GM19351 (cell line): ENCODE measurements around the gene EDN3.

Experiments
- ATAC-seq: cut with Tn5 transposase; IDR thresholded peaks from one replicate; pipeline ENCODE4 v1.9.1; 2021; ENCODE audit warnings: mild to moderate bottlenecking, moderate library complexity; ENCODE audit not compliant: unreplicated experiment

The EDN3 gene

DNA sequence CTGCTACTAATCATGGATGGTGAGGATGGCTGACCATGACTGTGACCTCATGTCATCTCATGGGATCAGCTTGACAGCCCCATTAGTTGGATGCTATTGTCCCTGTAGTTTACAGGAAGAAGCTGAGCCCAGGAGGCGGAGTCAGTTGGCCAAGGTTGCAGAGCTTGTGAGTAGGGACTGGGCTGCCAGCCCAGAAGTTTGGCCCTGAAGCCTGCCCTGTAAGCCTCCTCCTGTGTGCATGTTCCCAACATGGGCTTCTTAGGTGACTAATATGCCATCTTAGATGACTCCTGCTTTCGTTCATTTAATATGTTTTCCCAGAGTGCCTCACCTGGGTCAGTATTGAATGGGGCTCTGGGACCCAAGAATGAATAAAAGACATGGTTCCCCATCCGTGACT is 6.9 kb downstream of the EDN3 start:
- no peak for ATAC-seq

DNA sequence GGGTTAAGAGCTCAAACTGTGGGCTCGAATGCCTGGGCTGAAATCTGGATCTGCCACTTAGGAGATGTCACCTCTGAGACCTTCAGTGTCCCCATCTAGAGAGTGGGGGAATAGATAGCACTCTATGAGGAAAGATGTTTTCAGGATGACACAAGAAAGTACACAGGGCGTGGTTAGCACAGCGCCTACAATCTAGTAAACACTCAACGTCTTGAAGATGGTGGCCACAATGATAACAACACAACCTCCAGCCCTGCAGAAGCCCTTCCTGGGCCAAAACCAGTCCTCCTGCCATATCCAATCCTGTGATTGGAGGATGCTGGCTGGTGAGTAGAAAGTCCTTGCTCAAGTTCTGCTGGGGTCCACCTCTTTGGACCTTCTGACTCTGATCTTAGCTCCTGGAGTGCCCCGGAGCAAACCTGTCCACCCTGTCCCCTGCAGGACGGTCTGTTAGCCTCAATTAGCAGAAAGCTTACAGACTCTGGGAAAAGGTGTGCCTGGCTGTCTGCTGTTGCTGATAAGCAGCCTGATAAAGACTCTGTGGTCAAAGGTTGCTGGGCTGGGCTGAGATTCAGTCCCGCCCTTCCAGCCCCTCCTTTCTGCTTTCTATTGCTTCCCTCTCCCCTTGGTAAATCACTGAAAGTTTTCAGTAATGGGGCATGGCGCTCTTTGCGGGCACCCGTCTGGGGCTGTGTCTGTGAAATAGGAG is 8.2 kb downstream of the EDN3 start:
- ATAC-seq, result no peak

DNA sequence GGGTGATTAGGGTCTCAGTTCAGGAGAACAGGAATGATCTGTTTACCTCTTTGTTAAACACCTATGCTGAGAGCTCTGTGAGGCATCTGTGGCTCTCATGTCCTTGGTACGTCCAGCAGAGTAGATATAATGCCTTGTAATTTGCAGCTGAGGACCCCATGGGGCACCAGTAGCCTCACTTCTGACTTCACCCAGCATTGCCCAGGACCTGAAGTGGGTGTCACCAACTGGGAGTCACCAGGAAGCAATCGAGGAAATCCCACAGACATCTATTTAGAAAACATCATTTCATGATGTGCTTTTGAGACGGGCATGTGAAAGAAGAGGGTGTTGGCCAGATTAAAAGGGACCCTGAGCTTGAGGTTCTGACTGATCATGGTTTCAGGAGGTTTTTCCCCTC is 8.8 kb downstream of the EDN3 start:
- ATAC-seq, result no peak

DNA sequence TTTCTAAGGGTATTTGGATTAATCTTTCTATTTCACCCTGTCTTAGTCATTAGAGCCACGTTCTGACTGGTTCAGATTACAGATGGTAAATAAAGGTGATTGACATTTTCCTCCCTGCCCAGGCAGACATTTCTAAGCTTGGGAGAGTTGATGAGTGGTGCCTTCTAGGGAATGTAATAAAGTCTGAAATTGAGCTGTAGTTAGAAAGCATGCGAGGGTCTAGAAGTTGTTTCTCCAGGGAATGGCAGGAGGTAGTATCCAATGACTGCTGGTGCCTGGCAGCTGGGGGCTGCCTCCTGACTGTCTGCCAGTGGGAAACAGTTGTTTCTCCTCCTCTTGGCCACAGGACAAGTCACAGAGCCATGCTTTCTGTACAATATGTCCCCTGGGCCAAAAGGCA is 14.6 kb downstream of the EDN3 start:
- no peak for ATAC-seq

DNA sequence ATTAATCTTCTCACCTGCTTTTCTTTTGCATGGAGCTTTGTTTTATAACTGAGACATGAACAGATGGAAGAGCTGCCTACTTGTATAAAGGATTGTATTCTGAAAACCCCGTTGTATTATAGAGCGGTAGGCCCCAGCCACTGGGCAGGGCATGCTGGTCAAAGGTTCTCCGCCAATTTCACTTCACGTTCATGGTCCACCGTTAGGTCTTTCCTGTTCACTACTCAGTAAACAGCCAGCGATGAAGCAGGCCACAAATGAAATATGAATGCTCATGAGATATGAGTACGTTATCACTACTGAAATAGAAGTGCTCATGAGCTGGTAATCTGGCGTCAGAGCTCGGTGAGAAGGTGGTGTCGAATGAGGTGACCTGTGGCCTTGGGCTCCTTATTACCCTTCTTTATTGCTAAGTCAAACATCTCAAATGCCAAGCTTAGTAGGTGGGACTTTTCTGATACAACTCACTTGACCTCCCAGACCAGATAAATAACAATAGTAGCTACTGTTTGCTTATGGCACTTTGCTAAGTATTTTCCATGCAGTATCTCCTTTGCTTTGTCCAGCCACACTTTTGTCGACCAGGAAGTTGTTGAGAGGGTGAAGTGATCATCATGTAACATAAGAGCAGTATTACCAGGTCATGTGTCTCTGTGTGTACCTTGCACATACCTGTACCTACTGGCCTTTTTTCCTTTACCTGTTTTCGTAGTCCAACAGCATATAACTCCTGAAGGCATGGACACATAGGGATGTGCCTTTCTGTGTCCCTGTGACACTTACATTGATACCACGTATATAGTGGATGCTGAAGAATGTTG is 16.7 kb downstream of the EDN3 start:
- no peak for ATAC-seq

DNA sequence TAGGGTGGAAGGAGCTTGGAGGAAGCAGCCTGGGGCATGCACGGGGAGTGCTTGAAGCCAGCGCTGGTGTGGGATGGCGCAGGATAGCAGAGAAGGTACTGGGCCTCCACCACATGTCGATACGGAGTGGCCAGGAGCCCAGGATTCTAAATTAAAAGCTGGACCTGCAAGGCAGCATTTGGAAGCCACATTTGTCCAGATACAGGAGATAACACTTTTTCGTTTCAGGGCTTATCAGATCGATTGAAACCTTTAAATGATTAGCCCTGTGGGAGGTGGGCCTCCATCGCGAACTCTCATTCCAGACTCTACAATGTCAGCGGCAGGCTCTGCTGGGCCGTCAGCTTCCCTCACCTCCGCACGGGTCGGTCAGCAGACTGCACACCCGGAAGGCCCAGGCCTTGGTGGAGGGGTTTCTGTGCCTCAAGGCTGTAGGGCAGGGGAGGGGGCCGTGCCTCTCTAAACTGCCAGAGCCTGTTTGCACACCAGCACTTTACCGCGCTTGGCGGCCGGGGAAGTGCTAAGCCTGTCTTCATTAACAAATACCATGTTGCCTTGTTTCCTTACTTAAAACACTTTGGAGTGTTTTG is 17.9 kb downstream of the EDN3 start:
- no peak for ATAC-seq

DNA sequence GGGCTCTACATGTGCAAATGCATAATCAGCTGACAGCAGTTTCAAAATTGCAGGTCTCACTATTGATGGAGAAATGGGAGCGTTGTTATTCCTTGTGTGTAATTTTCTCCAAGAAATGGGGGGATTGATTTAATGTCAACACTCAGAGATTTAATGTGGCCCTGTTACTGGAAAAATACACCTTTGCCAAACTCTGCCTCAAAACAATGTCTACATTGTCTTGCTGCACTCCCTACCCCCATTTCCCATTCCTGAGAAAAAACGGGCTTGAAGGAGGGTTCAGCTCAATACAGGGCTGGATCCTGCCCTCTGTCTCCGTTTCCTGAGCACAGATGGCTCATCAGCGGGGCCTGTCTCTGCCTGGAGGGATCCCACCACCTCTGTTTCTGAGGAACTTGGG is 18.4 kb downstream of the EDN3 start:
- ATAC-seq, result no peak

DNA sequence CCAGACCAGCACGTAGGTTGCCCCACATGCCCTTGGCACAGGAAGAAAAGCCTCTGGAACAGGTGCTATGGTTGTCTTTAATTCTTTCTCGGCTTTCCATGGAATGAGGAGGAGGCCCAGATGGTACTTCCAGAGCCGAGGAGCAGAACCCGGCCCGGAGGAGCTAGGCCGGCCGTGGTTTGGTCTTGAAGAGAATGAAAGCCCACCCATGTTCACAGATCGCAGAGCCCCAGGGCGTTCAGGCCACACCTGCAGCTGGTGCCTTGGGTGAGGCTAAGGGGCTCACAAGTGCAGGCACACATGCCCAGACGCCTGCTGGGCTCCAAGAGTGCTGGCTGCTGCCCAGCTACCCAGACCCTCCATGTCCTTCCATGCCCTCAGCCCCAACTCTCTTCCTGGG is 20.0 kb downstream of the EDN3 start:
- no peak for ATAC-seq

DNA sequence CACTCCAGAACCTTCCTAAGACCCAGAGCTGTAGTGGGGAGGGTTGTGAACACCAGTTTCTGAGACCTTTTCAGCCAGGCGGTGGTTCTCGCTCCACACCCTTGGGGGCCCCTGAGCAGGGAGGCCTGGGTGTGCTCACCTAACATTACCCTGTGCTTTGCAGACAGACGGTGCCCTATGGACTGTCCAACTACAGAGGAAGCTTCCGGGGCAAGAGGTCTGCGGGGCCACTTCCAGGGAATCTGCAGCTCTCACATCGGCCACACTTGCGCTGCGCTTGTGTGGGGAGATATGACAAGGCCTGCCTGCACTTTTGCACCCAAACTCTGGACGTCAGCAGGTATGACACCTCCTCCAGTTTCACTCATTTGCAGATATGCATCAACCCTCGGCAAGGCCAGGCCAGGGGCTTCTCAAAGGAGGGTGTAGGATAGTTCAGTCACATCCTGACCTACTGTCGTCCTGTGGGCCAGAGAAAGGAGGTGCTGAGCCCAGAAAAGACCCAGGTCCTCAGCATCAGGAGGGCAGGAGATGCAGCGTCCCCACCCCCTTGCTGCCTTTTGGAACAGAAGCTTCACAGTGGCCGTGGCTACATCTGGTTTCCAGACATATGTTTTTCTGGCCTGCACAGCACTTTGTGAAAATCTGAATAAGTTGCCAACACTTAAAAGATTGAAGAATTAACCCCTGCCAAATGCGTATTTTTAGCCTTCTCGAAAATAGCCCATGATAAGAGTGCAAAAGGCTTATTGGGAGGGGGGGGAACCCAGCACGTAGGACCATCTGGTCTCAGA is 20.6 kb downstream of the EDN3 start:
- no peak for ATAC-seq

DNA sequence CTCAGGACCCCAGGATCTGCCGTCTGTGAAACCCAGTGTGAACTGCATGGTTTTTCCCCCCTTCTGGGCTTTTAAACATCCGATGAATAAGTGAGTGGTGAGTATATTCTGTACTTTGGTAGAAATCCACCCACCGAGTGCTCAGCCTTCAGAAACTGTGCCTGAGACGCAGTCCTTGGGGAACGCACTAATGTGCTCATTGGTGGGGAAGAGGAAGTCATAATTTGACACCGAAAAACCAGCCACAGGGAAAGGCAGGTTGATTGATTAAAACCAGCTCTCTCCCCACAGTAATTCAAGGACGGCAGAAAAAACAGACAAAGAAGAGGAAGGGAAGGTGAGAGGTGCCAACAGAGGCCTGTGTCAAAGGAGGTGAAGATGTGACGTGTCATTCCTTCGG is 21.7 kb downstream of the EDN3 start:
- no peak for ATAC-seq

DNA sequence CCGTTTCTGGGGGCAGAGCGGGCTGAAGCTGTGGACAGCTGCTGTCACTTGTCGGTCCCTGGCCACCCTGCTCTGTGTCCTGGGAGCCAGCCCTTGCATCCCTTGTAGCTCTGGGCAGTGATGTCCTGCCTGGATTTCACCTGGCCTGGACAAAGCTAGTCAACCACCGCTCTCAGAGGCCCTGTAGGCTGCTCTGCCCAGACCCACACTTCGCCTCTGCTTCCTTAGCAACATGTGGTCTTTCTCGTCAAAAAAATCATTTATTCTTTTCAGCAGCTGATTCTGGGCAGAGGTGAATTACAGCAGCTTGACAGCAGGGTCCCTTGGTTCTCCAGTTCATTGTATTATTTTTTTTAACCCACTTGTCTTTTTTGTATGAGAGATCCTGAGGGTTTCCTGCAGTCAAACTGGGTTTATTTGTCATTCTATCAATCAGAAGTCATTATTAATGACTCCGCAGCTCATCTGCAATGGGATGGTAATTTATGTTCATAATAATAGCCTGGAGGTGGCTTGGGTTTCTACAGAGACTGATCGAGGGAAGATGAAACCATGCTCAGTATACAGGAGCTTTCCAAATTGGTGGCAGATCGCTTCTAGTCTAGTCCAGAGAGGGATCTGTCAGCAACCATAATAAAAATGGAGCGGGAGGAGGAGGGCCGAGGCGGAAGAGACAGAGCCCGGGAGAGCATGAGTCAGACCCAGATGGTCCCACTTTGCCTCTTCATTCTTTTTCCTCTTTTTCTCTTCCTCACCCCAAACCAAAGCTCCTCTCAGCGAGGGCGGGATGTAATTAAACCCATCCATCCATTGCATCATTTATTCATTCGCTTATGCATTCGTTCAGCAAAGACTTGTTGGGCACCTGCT is 22.4 kb downstream of the EDN3 start:
- ATAC-seq, result no peak

DNA sequence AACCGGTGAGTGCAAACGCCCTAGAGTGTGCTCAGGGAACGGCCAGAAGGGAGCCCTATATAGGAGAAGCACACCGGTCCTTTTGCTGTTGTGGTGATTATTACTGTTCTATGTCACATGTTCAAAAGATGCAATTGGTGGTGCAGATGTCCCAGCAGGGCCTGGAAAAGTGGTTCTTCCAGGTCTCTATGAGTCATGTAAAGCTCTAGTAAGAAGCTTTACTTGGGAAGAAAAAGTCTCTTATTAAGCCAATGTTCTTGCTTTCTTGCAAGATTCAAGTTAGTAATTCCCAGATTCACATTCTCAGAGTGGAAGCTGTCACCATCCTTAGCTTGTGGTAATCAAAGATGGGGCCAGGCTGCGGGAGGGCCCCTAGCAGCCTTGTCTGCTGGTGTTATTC is 23.3 kb downstream of the EDN3 start:
- no peak for ATAC-seq

DNA sequence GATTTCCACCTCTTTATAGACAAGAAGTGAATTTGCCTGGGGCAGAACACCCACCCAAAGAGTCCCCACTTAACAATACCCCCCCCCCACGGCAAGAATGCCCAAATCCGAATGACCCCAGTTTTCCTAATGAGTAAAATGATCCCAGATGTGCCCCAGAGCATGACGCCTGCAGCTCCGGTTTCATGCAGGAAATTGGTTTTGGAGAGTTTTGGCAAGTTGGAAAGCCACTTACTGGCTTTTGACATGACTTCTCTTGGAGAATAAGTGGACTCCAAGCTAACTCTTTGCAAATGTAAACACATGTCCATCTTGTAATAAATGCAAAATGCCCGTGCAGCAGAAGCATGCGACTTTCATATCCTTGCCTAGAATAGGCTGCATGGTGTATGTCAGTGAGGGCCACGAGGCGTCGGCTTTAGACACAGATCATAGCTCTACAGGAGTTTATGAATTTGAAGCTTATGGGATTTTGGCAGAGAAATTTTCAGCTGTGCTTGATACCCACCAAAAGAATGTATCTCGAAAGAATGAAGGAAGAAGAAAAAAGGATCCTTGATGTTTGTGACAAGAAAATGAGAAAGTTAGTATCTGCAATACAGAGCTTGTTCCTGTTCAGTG is 24.2 kb downstream of the EDN3 start:
- no peak for ATAC-seq

DNA sequence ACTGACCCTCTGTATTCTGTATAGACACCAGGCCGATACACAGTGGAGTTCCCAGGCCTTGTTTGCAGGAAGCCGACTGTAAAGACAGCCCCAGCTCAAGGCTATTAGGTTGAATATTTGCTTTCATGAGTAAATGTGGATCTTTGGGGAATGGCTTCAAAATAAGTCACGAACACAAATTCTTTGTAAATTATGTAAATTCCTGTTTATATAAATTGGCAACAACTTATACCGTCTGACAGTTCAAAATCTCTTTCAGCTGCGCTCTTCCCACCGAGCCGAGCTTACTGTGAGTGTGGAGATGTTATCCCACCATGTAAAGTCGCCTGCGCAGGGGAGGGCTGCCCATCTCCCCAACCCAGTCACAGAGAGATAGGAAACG is 24.7 kb downstream of the EDN3 start:
- no peak for ATAC-seq

DNA sequence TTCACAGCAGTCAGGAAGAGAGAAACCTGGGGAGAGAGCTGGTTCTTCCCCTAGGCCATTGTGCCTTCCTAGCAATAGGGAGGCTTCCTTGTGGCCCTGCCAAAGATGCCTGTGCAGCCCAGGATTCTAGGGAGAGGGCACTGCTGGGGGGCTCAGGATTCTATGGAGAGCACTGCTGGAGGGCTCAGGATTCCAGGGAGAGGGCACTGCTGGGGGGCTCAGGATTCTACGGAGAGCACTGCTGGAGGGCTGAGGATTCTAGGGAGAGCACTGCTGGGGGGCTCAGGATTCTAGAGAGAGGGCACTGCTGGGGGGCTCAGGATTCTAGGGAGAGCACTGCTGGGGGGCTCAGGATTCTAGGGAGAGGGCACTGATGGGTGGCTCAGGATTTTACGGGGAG is 25.8 kb downstream of the EDN3 start:
- ATAC-seq, result no peak

DNA sequence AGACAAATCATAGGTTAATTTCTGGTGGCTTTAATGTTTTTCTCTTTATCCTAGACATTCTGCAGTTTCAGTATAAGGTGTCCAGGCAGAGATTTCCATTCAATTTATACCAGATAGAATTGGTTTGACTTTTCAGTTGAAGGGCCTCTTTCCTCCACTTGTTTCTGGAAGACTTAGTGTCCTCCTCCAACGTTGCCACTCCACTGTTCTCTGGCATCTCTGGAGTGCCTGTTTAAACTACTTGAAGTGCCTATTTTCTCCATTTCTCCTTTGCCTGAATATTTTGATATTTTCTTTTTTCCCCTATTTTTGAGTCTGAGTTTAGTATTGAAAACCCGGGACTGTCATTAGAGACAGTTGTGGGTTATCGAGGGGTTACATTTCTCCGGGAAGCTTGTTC is 27.7 kb downstream of the EDN3 start:
- no peak for ATAC-seq

DNA sequence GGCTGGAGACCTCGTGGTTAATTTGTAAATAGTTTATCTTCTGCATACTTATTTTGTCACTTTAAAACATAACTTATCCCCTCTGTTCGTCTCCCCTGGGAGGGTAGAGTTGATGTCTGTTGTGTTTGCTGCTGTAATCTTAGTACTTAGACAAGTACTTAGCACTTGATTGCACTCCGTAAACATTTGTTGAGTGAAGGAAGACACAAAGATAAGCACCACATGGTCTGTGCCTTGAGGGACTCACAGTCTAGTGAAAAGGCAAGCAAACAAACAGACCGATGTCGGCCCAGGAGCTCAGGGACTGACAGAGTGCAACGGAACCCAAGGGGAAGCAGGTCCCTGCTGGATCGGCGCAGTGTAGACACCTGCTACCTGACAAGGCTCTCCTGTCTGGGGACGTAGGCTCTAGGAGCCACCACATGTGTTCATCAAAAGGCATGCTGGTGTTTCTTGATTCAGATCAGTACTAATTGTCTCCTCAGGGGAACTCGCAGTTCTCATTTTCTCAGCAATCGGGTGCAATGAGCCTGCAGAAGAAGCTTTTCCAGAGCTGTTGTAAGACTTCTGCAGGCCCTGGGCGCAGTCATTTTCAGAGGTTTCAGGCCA is 31.4 kb downstream of the EDN3 start:
- no peak for ATAC-seq

DNA sequence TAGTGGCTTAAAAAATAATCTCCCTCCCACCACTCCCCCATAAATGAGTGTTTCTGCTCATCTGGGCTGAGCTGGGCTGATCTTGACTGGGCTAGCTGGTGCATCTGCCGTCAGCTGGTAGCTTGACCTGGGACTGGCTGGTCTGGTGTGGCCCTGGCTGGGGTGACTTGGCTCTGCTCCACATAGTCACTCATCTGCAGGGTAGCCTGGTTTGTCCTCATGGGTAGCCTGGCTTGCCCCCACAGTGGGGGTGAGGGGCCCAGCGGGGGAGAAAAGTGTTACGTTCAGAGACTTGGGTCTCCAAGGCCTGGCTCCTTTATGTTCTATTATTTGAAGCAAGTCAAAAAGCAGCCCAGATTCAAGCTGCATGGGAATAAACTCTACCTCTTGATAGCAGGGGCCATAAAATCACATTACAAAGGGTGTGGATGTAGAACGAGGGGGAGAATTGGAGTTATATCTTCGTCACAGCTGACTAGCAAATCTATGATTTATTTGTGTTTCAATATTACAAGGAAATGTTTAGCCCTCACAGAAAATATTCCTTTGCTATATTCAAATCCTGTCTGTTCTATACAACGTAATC is 32.9 kb downstream of the EDN3 start:
- no peak for ATAC-seq

DNA sequence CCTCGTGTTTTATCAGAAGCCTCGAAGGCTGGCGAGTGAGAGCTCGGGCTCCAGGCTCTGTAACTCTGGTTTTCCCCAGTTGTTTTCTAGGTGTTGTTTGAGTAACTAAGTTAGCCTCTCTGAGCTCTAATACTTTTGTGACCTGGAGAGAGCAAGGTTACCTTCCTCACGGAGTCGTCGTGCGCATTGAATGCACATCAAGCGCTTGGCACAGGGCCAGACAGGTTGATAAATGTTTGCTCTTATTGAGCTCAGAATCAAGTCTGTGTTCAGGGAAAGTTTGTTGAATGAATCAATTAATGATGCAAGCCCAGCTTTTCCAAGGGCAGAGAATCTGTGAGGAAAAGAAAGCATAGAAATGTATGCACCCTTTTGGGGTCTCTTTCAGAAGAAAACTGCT is 33.5 kb downstream of the EDN3 start:
- no peak for ATAC-seq
